Tibial nerve (tissue), 4 donors: Measurements from ENCODE around the gene IPO8. TPM values are rescaled to one million over a fixed set of nuclear protein-coding genes. Genes with fewer than 3 reads are reported as not detected.

Experiments
- DNase-seq, 2 donors: peaks; one replicate each; pipeline ENCODE4 v3.0.0-alpha.2; 2019; ENCODE audit warnings: low spot score in 2 of 2
- H3K27ac ChIP-seq, 4 donors: fragments of 200-600 bp; sonication (generic) in 3 of 4; one replicate each; pipeline ENCODE4 v1.5.1; 2017 to 2019; ENCODE audit warnings: mild to moderate bottlenecking in 1 of 4
- H3K27me3 ChIP-seq, 2 donors: fragments of 200-600 bp; sonication (generic) in 1 of 2; one replicate each; pipeline versions ENCODE4 v1.5.1 to v1.6.0; 2017 to 2019
- H3K36me3 ChIP-seq, 3 donors: fragments of 200-600 bp; sonication (generic); one replicate each; pipeline ENCODE4 v1.5.1; 2018 to 2019
- H3K4me1 ChIP-seq, 4 donors: fragments of 200-600 bp; sonication (generic) in 3 of 4; one replicate each; pipeline ENCODE4 v1.5.1; 2017 to 2019
- H3K4me3 ChIP-seq, 4 donors: fragments of 200-600 bp; sonication (generic) in 3 of 4; one replicate each; pipeline ENCODE4 v1.5.1; 2017 to 2019; ENCODE audit warnings: mild to moderate bottlenecking in 1 of 4, moderate library complexity in 1 of 4
- H3K9me3 ChIP-seq, 4 donors: fragments of 200-600 bp; sonication (generic) in 3 of 4; one replicate each; pipeline ENCODE4 v1.5.1; 2017 to 2019
- EP300 ChIP-seq, 2 donors: sonication (generic); formaldehyde crosslinking; IDR thresholded peaks; one replicate each; pipeline ENCODE4 v1.6.1; 2017; ENCODE audit warnings: antibody characterized with exemption in 2 of 2, mild to moderate bottlenecking in 1 of 2
- POLR2A ChIP-seq, 2 donors: fragments of 450-650 bp; IDR thresholded peaks; one replicate each; pipeline ENCODE4 v1.6.1; 2017; ENCODE audit warnings: antibody characterized with exemption in 2 of 2, mild to moderate bottlenecking in 2 of 2, moderate library complexity in 2 of 2
- WGBS, 2 donors: methylation state at CpG; one replicate each; pipeline ENCODE4 v1.1.5; 2018; 5-methylcytosine and 5-hydroxymethylcytosine counted together
- total RNA-seq, 4 donors: library from RNA; depleted of rRNA; stranded (reverse); fragments of >200 nt; gene quantifications; one replicate each; pipeline ENCODE4 v1.1.0, GENCODE V29; 2016
- TF ChIP-seq, protein P1 (sequence below), 5 experiments: fragments of 200-600 bp in 3 of 5; fragments of 450-650 bp in 2 of 5; sonication (generic) in 3 of 5; IDR thresholded peaks; one replicate each; pipeline ENCODE4 v1.5.1; 2016 to 2019; ENCODE audit warnings: antibody characterized with exemption in 5 of 5, mild to moderate bottlenecking in 3 of 5, moderate library complexity in 2 of 5

The IPO8 gene
- total RNA-seq: 10 to 100 TPM; 34.7 to 52.0 (median 42.9) TPM

- TF ChIP-seq, protein P1, sequence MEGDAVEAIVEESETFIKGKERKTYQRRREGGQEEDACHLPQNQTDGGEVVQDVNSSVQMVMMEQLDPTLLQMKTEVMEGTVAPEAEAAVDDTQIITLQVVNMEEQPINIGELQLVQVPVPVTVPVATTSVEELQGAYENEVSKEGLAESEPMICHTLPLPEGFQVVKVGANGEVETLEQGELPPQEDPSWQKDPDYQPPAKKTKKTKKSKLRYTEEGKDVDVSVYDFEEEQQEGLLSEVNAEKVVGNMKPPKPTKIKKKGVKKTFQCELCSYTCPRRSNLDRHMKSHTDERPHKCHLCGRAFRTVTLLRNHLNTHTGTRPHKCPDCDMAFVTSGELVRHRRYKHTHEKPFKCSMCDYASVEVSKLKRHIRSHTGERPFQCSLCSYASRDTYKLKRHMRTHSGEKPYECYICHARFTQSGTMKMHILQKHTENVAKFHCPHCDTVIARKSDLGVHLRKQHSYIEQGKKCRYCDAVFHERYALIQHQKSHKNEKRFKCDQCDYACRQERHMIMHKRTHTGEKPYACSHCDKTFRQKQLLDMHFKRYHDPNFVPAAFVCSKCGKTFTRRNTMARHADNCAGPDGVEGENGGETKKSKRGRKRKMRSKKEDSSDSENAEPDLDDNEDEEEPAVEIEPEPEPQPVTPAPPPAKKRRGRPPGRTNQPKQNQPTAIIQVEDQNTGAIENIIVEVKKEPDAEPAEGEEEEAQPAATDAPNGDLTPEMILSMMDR (IDR thresholded peaks at IDR 0.05): peak in 1 of 5 experiments; percentile 27
- TF ChIP-seq EP300 (IDR thresholded peaks at IDR 0.05): peak in 1 of 2 donors; percentile 86
- no peak for TF ChIP-seq POLR2A (IDR thresholded peaks at IDR 0.05)
- Histone ChIP-seq H3K27me3 (no peaks in the 10 kb centered on the region), H3K36me3 (no peaks in the 10 kb centered on the region), H3K4me3 (peak within 1 kb of the TSS; percentile 56 to 94 (median 78)), H3K9me3 (no peaks in the 10 kb centered on the region), H3K27ac (peak within 1 kb of the TSS; percentile 55 to 92 (median 88)), H3K4me1 (peaks cover 0 to 45% (median 18%) of the 10 kb centered on the region in 4 donors)
- DNase-seq: peak; percentile 81 to 88
- 0 to 1% methylated on average over 63 to 70 of the region's 71 CpGs for WGBS, 2 donors
Measured at GRCh38 chr12:30695199-30696102, at the start of gene IPO8. Gene IPO8, minus strand, starts transcription at chr12:30695869. Its CDS starts 222 bp downstream, at chr12:30695647.

DNA sequence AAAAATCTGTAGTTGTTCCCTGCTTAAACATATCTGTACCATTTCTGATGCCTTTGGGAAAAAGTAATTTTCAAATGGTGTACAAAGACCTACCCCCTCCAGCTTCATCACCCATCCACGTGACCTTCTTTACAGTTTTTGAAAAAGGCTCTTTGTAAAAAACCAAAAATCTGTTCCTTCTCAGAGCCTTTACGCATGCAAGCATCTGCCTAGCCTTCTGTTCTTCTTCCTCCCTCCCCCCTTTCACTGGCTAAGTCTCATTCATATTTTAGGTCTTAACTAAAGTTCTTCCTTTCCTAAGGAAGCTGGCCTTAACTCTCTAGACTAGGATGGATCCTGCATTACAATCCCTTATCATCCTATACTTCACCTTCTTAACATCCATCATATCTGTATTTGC, 48.7 kb upstream of the IPO8 start:
- WGBS, 2 donors: 67 to 70% methylated on average over 2 of the region's 2 CpGs
- Histone ChIP-seq H3K36me3 (peaks cover 0 to 51% (median 0%) of the 10 kb centered on the region in 3 donors), H3K4me1 (peaks cover 0 to 7% (median 0%) of the 10 kb centered on the region in 4 donors), H3K27me3 (no peaks in the 10 kb centered on the region), H3K4me3 (no peak overlapping the region), H3K27ac (no peak overlapping the region), H3K9me3 (no peaks in the 10 kb centered on the region)
- no peak for DNase-seq
- TF ChIP-seq POLR2A (IDR thresholded peaks at IDR 0.05): no peak
- TF ChIP-seq, protein P1 (IDR thresholded peaks at IDR 0.05): no peak
- TF ChIP-seq EP300 (IDR thresholded peaks at IDR 0.05): no peak

GRCh38 chr12:30740274-30740673, 44.6 kb upstream of the IPO8 start:
- Histone ChIP-seq H3K27me3 (no peaks in the 10 kb centered on the region), H3K4me1 (peaks cover 0 to 7% (median 0%) of the 10 kb centered on the region in 4 donors), H3K9me3 (no peaks in the 10 kb centered on the region), H3K4me3 (no peak overlapping the region), H3K36me3 (peaks cover 0 to 45% (median 0%) of the 10 kb centered on the region in 3 donors), H3K27ac (no peak overlapping the region)
- DNase-seq: no peak
- TF ChIP-seq POLR2A (IDR thresholded peaks at IDR 0.05) (no peak), EP300 (IDR thresholded peaks at IDR 0.05) (no peak)
- TF ChIP-seq, protein P1 (IDR thresholded peaks at IDR 0.05): no peak

DNA sequence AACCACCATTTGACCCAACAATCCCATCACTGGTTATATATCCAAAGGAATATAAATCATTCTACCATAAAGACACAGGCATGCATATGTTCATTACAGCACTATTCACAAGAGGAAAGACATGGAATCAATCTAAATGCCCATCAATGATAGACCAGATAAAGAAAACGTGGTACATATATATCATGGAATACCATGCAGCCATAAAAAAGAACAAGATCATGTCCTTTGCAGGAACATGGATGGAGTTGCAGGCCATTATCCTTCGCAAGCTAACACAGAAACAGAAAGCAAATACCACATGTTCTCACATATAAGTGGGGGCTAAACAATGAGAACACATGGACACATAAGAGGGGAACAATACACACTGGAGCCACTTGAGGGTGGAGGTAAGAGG, 43.4 kb upstream of the IPO8 start:
- H3K36me3 ChIP-seq: peaks cover 0 to 45% (median 0%) of the 10 kb centered on the region in 3 donors
- 89 to 98% methylated on average over 2 of the region's 2 CpGs for WGBS, 2 donors
- no peaks in the 10 kb centered on the region for H3K9me3 ChIP-seq
- H3K4me3 ChIP-seq: no peak overlapping the region
- H3K27ac ChIP-seq: no peak overlapping the region
- DNase-seq: no peak
- H3K4me1 ChIP-seq: peaks cover 0 to 8% (median 0%) of the 10 kb centered on the region in 4 donors
- no peaks in the 10 kb centered on the region for H3K27me3 ChIP-seq
- TF ChIP-seq, protein P1 (IDR thresholded peaks at IDR 0.05): no peak
- TF ChIP-seq POLR2A (IDR thresholded peaks at IDR 0.05) (no peak), EP300 (IDR thresholded peaks at IDR 0.05) (no peak)
